ENCODE results near the gene HAPLN2.
"Not testable (repeated sequence)": the region's sequence is repeated elsewhere in the genome, so short reads cannot be mapped to it uniquely, and the experiment has no call there.

HAPLN2 gene

GRCh38 chr1:156622581-156623297 is 3.5 kb downstream of the HAPLN2 start:
- DNase-seq (ENCODE audit: low read depth), result no peak

- no peak for DNase-seq (ENCODE audit: low read depth)
Observed at GRCh38 chr1:156623946-156624813, 5.0 kb downstream of the HAPLN2 start.

- no peak for DNase-seq (ENCODE audit: low read depth)
Observed at GRCh38 chr1:156624814-156625435, 5.7 kb downstream of the HAPLN2 start.

- DNase-seq (ENCODE audit: low read depth), result peak; percentile 73
Observed at GRCh38 chr1:156625436-156626078, 6.3 kb downstream of the HAPLN2 start.

- no peak for DNase-seq (ENCODE audit: low read depth)
Observed at GRCh38 chr1:156626079-156626438, 6.8 kb downstream of the HAPLN2 start.

GRCh38 chr1:156627313-156627880 is 8.2 kb downstream of the HAPLN2 start:
- no peak for DNase-seq (ENCODE audit: low read depth)

- DNase-seq (ENCODE audit: low read depth), result no peak
Observed at GRCh38 chr1:156629823-156630449, 10.7 kb downstream of the HAPLN2 start.

- DNase-seq (ENCODE audit: low read depth), result not testable (repeated sequence)
Observed at GRCh38 chr1:156631152-156631551, 11.9 kb downstream of the HAPLN2 start.

GRCh38 chr1:156632355-156632754 is 13.1 kb downstream of the HAPLN2 start:
- DNase-seq (ENCODE audit: low read depth), result no peak

- no peak for DNase-seq (ENCODE audit: low read depth)
Observed at GRCh38 chr1:156638189-156638985, 19.2 kb downstream of the HAPLN2 start.

- DNase-seq (ENCODE audit: low read depth), result no peak
Observed at GRCh38 chr1:156639601-156640101, 20.4 kb downstream of the HAPLN2 start.

GRCh38 chr1:156640842-156641706 is 21.9 kb downstream of the HAPLN2 start:
- DNase-seq (ENCODE audit: low read depth), result no peak

GRCh38 chr1:156641761-156642264 is 22.6 kb downstream of the HAPLN2 start, which contains the start of gene BCAN:
Gene BCAN (plus strand): TSS chr1:156642117. CDS start chr1:156646055, 3,938 bp downstream.
- DNase-seq (ENCODE audit: low read depth), result no peak

GRCh38 chr1:156642265-156643048 is 23.2 kb downstream of the HAPLN2 start:
- no peak for DNase-seq (ENCODE audit: low read depth)

GRCh38 chr1:156643049-156643777 is 24.0 kb downstream of the HAPLN2 start:
- DNase-seq (ENCODE audit: low read depth), result no peak

GRCh38 chr1:156643778-156644092 is 24.5 kb downstream of the HAPLN2 start:
- no peak for DNase-seq (ENCODE audit: low read depth)

GRCh38 chr1:156644146-156644545 is 24.9 kb downstream of the HAPLN2 start:
- no peak for DNase-seq (ENCODE audit: low read depth)

GRCh38 chr1:156644640-156645039 is 25.4 kb downstream of the HAPLN2 start:
- DNase-seq (ENCODE audit: low read depth), result no peak
